WTC11 (cell line): Measurements from ENCODE around the gene GABRQ.

Experiments
- ARID4B ChIP-seq: sonication (generic); formaldehyde crosslinking; IDR thresholded peaks from 2 replicates; pipeline ENCODE4 v1.8.0; 2023; ENCODE audit warnings: missing genetic modification reagents, mild to moderate bottlenecking, borderline replicate concordance
- FOXP4 ChIP-seq: sonication (generic); formaldehyde crosslinking; IDR thresholded peaks from 2 replicates; pipeline ENCODE4 v1.8.0; 2022; ENCODE audit warnings: mild to moderate bottlenecking, missing genetic modification reagents
- NR3C1 ChIP-seq: sonication (generic); formaldehyde crosslinking; conservative IDR thresholded peaks from 2 replicates; pipeline ENCODE4 v1.8.1; 2023; ENCODE audit warnings: low read depth, mild to moderate bottlenecking, missing genetic modification reagents
- USF1 ChIP-seq: sonication (generic); formaldehyde crosslinking; IDR thresholded peaks from 2 replicates; pipeline ENCODE4 v1.8.0; 2022; ENCODE audit warnings: mild to moderate bottlenecking, missing genetic modification reagents
- TF ChIP-seq, protein P1 (sequence below): fragments of 200-600 bp; IDR thresholded peaks from 2 replicates; pipeline ENCODE4 v1.8.0; 2022; ENCODE audit warnings: antibody characterized with exemption
- TF ChIP-seq, protein P2 (sequence below): sonication (generic); formaldehyde crosslinking; IDR thresholded peaks from 2 replicates; pipeline ENCODE4 v1.8.1; 2023; ENCODE audit warnings: mild to moderate bottlenecking, missing genetic modification reagents

DNA sequence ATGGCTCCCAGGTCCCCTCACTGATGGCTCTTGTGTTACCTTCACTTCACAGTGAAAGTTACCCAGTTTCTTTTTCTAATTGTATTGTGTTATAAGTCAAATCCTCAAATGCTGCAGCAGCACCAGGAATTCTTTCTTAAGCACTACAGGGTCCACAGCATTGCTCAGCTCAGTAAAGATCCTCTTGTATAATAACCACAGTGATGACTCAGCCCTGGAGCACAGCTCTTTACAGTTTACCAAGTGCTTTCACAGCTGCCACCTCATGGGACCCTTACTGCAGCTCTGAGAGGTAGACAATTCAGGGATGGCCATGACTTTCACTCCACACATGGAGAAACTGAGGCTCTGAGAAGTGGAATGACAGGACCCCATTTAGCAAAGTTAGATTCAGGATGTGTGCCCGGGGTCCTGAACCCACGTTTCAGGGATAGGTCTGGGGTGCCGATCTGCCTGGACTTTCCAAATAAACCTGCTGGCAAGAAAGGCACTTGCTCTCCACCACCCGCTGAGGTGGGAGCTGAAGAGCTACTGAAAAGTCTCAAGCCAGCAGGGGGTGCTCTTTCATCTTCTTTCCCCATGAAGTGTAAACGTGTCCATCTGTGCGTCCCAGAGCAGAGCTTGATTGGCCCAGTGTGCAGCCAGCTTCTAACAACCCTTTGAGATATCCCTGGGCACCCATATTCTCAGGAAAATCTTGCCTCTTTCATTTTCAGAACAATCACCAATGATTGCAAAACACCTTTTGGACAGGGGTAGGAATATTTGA lies 35.7 kb upstream of the GABRQ start:
- TF ChIP-seq, protein P1, sequence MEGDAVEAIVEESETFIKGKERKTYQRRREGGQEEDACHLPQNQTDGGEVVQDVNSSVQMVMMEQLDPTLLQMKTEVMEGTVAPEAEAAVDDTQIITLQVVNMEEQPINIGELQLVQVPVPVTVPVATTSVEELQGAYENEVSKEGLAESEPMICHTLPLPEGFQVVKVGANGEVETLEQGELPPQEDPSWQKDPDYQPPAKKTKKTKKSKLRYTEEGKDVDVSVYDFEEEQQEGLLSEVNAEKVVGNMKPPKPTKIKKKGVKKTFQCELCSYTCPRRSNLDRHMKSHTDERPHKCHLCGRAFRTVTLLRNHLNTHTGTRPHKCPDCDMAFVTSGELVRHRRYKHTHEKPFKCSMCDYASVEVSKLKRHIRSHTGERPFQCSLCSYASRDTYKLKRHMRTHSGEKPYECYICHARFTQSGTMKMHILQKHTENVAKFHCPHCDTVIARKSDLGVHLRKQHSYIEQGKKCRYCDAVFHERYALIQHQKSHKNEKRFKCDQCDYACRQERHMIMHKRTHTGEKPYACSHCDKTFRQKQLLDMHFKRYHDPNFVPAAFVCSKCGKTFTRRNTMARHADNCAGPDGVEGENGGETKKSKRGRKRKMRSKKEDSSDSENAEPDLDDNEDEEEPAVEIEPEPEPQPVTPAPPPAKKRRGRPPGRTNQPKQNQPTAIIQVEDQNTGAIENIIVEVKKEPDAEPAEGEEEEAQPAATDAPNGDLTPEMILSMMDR: no peak
- TF ChIP-seq USF1 (no peak), NR3C1 (CRISPR knock-in tag) (no peak), FOXP4 (CRISPR knock-in tag) (no peak), ARID4B (CRISPR knock-in tag) (no peak)
- TF ChIP-seq, protein P2, sequence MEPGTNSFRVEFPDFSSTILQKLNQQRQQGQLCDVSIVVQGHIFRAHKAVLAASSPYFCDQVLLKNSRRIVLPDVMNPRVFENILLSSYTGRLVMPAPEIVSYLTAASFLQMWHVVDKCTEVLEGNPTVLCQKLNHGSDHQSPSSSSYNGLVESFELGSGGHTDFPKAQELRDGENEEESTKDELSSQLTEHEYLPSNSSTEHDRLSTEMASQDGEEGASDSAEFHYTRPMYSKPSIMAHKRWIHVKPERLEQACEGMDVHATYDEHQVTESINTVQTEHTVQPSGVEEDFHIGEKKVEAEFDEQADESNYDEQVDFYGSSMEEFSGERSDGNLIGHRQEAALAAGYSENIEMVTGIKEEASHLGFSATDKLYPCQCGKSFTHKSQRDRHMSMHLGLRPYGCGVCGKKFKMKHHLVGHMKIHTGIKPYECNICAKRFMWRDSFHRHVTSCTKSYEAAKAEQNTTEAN (CRISPR knock-in tag): no peak
